NOMO-1 (cell line): Measurements from ENCODE around the gene POLR1F.
"Not testable (repeated sequence)": the region's sequence is repeated elsewhere in the genome, so short reads cannot be mapped to it uniquely, and the experiment has no call there.

Experiments
- DNase-seq, 2 experiments: peaks; one replicate each; lab custom pipeline; 2025; ENCODE audit not compliant: unreplicated experiment in 2 of 2; lab: John Stamatoyannopoulos, UW

The POLR1F gene

GRCh38 chr7:19708397-19709248, at the start of gene POLR1F:
TSS of gene POLR1F (minus strand) at chr7:19709037. CDS start at chr7:19709016, 21 bp downstream.
- peak; percentile 88 to 90 for DNase-seq

GRCh38 chr7:19754521-19755116, 45.8 kb upstream of the POLR1F start:
- peak in 1 of 2 experiments; percentile 29 for DNase-seq

- DNase-seq, result no peak
These were observed 43.2 kb upstream of the POLR1F start for GRCh38 chr7:19752020-19752419.

- no peak for DNase-seq
These were observed 40.8 kb upstream of the POLR1F start for GRCh38 chr7:19749658-19750057.

- no peak for DNase-seq
These were observed 39.0 kb upstream of the POLR1F start for GRCh38 chr7:19747740-19748339.

GRCh38 chr7:19744075-19744474, 35.2 kb upstream of the POLR1F start:
- DNase-seq, result no peak

- DNase-seq, result no peak
These were observed 19.9 kb upstream of the POLR1F start for GRCh38 chr7:19728716-19729115.

GRCh38 chr7:19725770-19726169, 16.9 kb upstream of the POLR1F start:
- DNase-seq, result no peak

GRCh38 chr7:19715499-19715898, 6.7 kb upstream of the POLR1F start:
- DNase-seq, result no peak

GRCh38 chr7:19713676-19714075, 4.8 kb upstream of the POLR1F start:
- peak; percentile 38 to 56 for DNase-seq

GRCh38 chr7:19709249-19709578, 377 bp upstream of the POLR1F start:
- no peak for DNase-seq

- DNase-seq, result no peak
These were observed 1.6 kb downstream of the POLR1F start for GRCh38 chr7:19707240-19707639.

GRCh38 chr7:19705663-19706062, 3.2 kb downstream of the POLR1F start:
- DNase-seq, result no peak

GRCh38 chr7:19701471-19701870, 7.4 kb downstream of the POLR1F start:
- DNase-seq, result no peak

GRCh38 chr7:19700936-19701335, 7.9 kb downstream of the POLR1F start:
- DNase-seq, result no peak

- no peak for DNase-seq
These were observed 10.5 kb downstream of the POLR1F start for GRCh38 chr7:19698331-19698730.

- DNase-seq, result no peak
These were observed 11.9 kb downstream of the POLR1F start for GRCh38 chr7:19696926-19697325.

- DNase-seq, result no peak
These were observed 16.6 kb downstream of the POLR1F start for GRCh38 chr7:19692111-19692828.

GRCh38 chr7:19690736-19691135, 18.1 kb downstream of the POLR1F start:
- DNase-seq, result no peak

GRCh38 chr7:19689130-19689529, 19.7 kb downstream of the POLR1F start:
- DNase-seq, result not testable (repeated sequence)

- DNase-seq, result no peak
These were observed 27.2 kb downstream of the POLR1F start for GRCh38 chr7:19681596-19681995.
